HepG2 (cell line): ENCODE data around the gene NCMAP. TPM values are rescaled to one million over a fixed set of nuclear protein-coding genes. Genes with fewer than 3 reads are reported as not detected.

Experiments
- ATAC-seq: fragments of 200-7000 bp; cut with Tn5 transposase; 3 replicates; pipeline ENCODE4 v1.9.1; 2020; ENCODE audit warnings: mild to moderate bottlenecking, moderate library complexity
- BruUV-seq: library from RNA; stranded (reverse); fragments of 400-500 nt; replicated peaks from 2 replicates; lab custom pipeline; 2021; lab: Mats Ljungman, UMichigan
- CTCF ChIA-PET: fragments of 300-600 bp; formaldehyde crosslinking; extraction: SDS; loops from one replicate; lab custom pipeline; 2021; ENCODE audit warnings: low total read pairs, inconsistent platforms, low intra/inter-chr PET ratio; lab: Yijun Ruan, JAX
- POLR2A ChIA-PET: fragments of 350-600 bp; sonication (Branson Sonifier 250); formaldehyde crosslinking; loops from one replicate; lab custom pipeline; 2020; ENCODE audit warnings: antibody characterized with exemption, inconsistent platforms; lab: Yijun Ruan, JAX
- DNase-seq: peaks from one replicate; pipeline ENCODE4 v3.0.0-alpha.2; 2015; ENCODE audit warnings: low spot score
- FAIRE-seq: peaks from 3 replicates; lab custom pipeline; 2011; peaks lifted over from hg19 to GRCh38; lab: Jason Lieb, UNC
- H2AFZ ChIP-seq: one replicate; pipeline ENCODE4 v1.6.1; 2011; ENCODE audit warnings: low read length, inconsistent platforms
- H3K27ac ChIP-seq: fragments of 300-600 bp; 3 replicates; pipeline ENCODE4 v1.8.0; 2011; ENCODE audit warnings: mixed run types, mild to moderate bottlenecking, mixed read lengths, low read length, inconsistent platforms; ENCODE audit not compliant: insufficient read depth; ENCODE audit errors: extremely low read length
- H3K27me3 ChIP-seq, 2 experiments: fragments of 200-600 bp in 1 of 2; 2 replicates in 1 of 2; 3 replicates in 1 of 2; pipeline versions ENCODE4 v1.6.0 to v1.8.0; 2011; ENCODE audit warnings: low read length in 2 of 2, mild to moderate bottlenecking in 2 of 2, moderate library complexity in 2 of 2, inconsistent platforms in 1 of 2; ENCODE audit not compliant: insufficient read depth in 2 of 2, control insufficient read depth in 1 of 2
- H3K36me3 ChIP-seq, 2 experiments: fragments of 200-600 bp in 1 of 2; replicated peaks in 1 of 2; 2 replicates in 1 of 2; 3 replicates in 1 of 2; pipeline versions ENCODE4 v1.5.1 to v1.8.0; 2011; ENCODE audit warnings: low read length in 2 of 2, inconsistent platforms in 1 of 2; ENCODE audit not compliant: insufficient read depth in 2 of 2, control insufficient read depth in 1 of 2
- H3K4me1 ChIP-seq: 2 replicates; pipeline ENCODE4 v1.5.1; 2012; ENCODE audit warnings: low read length, inconsistent platforms; ENCODE audit not compliant: insufficient read depth
- H3K4me2 ChIP-seq: 2 replicates; pipeline ENCODE4 v1.6.0; 2011; ENCODE audit warnings: low read depth, low read length, inconsistent platforms
- H3K4me3 ChIP-seq, 3 experiments: fragments of 200-600 bp in 1 of 3; sonication (generic), shearing (Covaris generic) in 1 of 3; replicated peaks in 1 of 3; 2 replicates each; pipeline ENCODE4 v1.5.1; 2011 to 2016; ENCODE audit warnings: low read length in 3 of 3, inconsistent platforms in 2 of 3, low read depth in 2 of 3, mild to moderate bottlenecking in 2 of 3, control low read depth in 1 of 3, mixed read lengths in 1 of 3; ENCODE audit not compliant: insufficient read depth in 1 of 3
- H3K79me2 ChIP-seq: one replicate; pipeline ENCODE4 v1.6.1; 2011; ENCODE audit warnings: low read length, inconsistent platforms; ENCODE audit not compliant: insufficient read depth
- H3K9ac ChIP-seq: 2 replicates; pipeline ENCODE4 v1.6.0; 2011; ENCODE audit warnings: mild to moderate bottlenecking, low read depth, low read length, inconsistent platforms; ENCODE audit not compliant: insufficient read depth
- H3K9me3 ChIP-seq: 2 replicates; pipeline ENCODE4 v1.5.1; 2012; ENCODE audit warnings: mild to moderate bottlenecking, low read length
- H4K20me1 ChIP-seq: 2 replicates; pipeline ENCODE4 v1.6.0; 2011; ENCODE audit warnings: inconsistent platforms, mild to moderate bottlenecking, low read length, moderate library complexity; ENCODE audit not compliant: insufficient read depth
- HCFC1 ChIP-seq: fragments of 150-350 bp; IDR thresholded peaks from 2 replicates; pipeline ENCODE4 v1.6.1; 2014; ENCODE audit warnings: low read depth, low read length
- HOXA5 ChIP-seq: sonication (generic); formaldehyde crosslinking; IDR thresholded peaks from 2 replicates; pipeline ENCODE4 v1.4.0; 2020; ENCODE audit warnings: missing genetic modification reagents
- PRPF4 ChIP-seq: fragments of 200-400 bp; formaldehyde crosslinking; IDR thresholded peaks from 2 replicates; pipeline ENCODE4 v1.6.1; 2016; ENCODE audit warnings: low read length, low read depth; ENCODE audit not compliant: poor library complexity, severe bottlenecking
- ZNF3 ChIP-seq: IDR thresholded peaks from 2 replicates; pipeline ENCODE4 v1.7.0; 2017; ENCODE audit warnings: inconsistent platforms
- ZNF574 ChIP-seq: sonication (generic); formaldehyde crosslinking; IDR thresholded peaks from 2 replicates; pipeline ENCODE4 v1.4.0; 2020; ENCODE audit warnings: missing genetic modification reagents
- ZNF777 ChIP-seq: sonication (generic); formaldehyde crosslinking; IDR thresholded peaks from 2 replicates; pipeline ENCODE4 v1.4.0; 2020; ENCODE audit warnings: missing genetic modification reagents
- ZSCAN22 ChIP-seq: sonication (generic); formaldehyde crosslinking; IDR thresholded peaks from 2 replicates; pipeline ENCODE4 v1.4.0; 2020; ENCODE audit warnings: mild to moderate bottlenecking, missing genetic modification reagents
- WGBS: methylation state at CpG from one replicate; pipeline ENCODE4 v1.1.6; 2017; ENCODE audit warnings: low lambda C conversion rate; 5-methylcytosine and 5-hydroxymethylcytosine counted together
- in situ Hi-C: cut with HindIII; loops from 2 replicates; pipeline ENCODE4 v1.10.0; 2017; ENCODE audit warnings: low pct_unique_long_range_greater_than_20kb; ENCODE audit not compliant: extremely low pct_ligation_motif_present
- intact Hi-C: fragments of 100-400 bp; cut with micrococcal nuclease; formaldehyde crosslinking; loops from one replicate; pipeline ENCODE4 v1.10.0; 2022; ENCODE audit not compliant: unreplicated experiment
- polyA plus RNA-seq, 8 experiments: library from polyadenylated mRNA; depleted of rRNA in 3 of 8; stranded (reverse) in 7 of 8; unstranded in 1 of 8; fragments of >200 nt; fragmentation: Illumina TruSeq in 4 of 8; extraction: Trizol in 4 of 8; gene quantifications; 2 replicates each; pipeline versions ENCODE4 v1.2.1 to v1.2.3, GENCODE V29; 2011 to 2016; ENCODE audit warnings: low read depth in 4 of 8, missing spikeins in 1 of 8, mixed read lengths in 1 of 8; ENCODE audit not compliant: insufficient read depth in 1 of 8
- total RNA-seq, 5 experiments: library from RNA; depleted of rRNA; stranded (reverse); fragments of >200 nt; fragmentation: Illumina TruSeq; extraction: Trizol; gene quantifications; 2 replicates each; pipeline ENCODE4 v1.2.3, GENCODE V29; 2016; ENCODE audit warnings: low read depth in 1 of 5
- TF ChIP-seq, protein P1 (sequence below): IDR thresholded peaks from 2 replicates; pipeline ENCODE4 v1.6.1; 2016; ENCODE audit warnings: control low read depth
- TF ChIP-seq, protein P2 (sequence below): IDR thresholded peaks from 2 replicates; pipeline ENCODE4 v1.6.1; 2016; ENCODE audit warnings: low read depth, missing genetic modification reagents, missing compliant biosample characterization

NCMAP gene
- total and polyA plus RNA-seq, 2 of the 13 experiments (the other 11 are each of a cell fraction or from before 2014, with no cell fraction given) = 2.7 to 20.0 TPM

DNA sequence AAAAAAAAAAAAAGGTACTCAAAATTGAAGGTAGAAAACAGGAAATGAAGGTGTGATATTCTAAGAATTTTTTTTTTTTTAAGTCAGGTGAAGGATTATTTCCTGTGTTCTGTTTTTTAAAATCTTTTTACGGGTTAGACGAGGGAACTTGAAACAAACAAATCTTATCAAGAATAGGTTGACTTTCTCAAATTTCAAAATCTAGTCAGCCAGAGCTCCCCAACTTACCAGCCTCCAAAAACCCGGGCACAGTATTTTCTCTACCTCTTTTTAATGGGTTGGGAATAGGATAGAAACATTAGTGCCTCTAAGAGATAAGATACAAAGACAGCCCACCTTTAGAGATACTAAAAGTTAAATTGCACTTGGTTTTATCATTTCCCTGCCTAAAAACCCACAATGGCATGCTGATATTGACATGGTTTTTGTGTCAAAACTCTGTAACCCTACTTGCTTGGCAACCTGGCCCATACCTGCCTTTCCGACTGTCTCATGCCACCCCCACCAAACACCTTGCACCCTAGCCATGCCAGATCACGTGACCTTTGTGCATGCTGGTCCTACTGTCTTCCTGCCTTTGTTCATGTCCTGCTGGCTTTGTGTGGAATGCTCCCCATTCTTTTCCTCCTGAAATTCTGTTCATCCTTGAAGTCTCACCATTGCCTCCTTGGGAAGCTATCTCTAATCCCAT, 49.1 kb upstream of the NCMAP start:
- Histone ChIP-seq H3K9me3 (no peaks in the 10 kb centered on the region), H3K27me3 (no peaks in the 10 kb centered on the region; a peak in 1 of 5 replicates), H3K4me2 (no peak overlapping the region), H4K20me1 (no peaks in the 10 kb centered on the region), H3K79me2 (peaks cover 12% of the 10 kb centered on the region), H3K27ac (no peak overlapping the region), H3K9ac (no peak overlapping the region), H3K4me1 (peaks cover 39% of the 10 kb centered on the region), H3K4me3 (no peak overlapping the region), H2AFZ (no peak overlapping the region), H3K36me3 (no peaks in the 10 kb centered on the region)
- DNase-seq (no peak), FAIRE-seq (no peak), ATAC-seq (no peak)
- ChIA-PET POLR2A (no interaction called here), CTCF (no interaction called here)
- WGBS = 95% methylated on average over 5 of the region's 5 CpGs
- no peak for TF ChIP-seq ZNF574 (CRISPR knock-in tag)
- no peak for TF ChIP-seq HOXA5 (CRISPR knock-in tag)
- TF ChIP-seq, protein P1, sequence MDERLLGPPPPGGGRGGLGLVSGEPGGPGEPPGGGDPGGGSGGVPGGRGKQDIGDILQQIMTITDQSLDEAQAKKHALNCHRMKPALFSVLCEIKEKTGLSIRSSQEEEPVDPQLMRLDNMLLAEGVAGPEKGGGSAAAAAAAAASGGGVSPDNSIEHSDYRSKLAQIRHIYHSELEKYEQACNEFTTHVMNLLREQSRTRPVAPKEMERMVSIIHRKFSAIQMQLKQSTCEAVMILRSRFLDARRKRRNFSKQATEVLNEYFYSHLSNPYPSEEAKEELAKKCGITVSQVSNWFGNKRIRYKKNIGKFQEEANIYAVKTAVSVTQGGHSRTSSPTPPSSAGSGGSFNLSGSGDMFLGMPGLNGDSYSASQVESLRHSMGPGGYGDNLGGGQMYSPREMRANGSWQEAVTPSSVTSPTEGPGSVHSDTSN (CRISPR knock-in tag) = no peak
- TF ChIP-seq PRPF4 = no peak
- TF ChIP-seq, protein P2, sequence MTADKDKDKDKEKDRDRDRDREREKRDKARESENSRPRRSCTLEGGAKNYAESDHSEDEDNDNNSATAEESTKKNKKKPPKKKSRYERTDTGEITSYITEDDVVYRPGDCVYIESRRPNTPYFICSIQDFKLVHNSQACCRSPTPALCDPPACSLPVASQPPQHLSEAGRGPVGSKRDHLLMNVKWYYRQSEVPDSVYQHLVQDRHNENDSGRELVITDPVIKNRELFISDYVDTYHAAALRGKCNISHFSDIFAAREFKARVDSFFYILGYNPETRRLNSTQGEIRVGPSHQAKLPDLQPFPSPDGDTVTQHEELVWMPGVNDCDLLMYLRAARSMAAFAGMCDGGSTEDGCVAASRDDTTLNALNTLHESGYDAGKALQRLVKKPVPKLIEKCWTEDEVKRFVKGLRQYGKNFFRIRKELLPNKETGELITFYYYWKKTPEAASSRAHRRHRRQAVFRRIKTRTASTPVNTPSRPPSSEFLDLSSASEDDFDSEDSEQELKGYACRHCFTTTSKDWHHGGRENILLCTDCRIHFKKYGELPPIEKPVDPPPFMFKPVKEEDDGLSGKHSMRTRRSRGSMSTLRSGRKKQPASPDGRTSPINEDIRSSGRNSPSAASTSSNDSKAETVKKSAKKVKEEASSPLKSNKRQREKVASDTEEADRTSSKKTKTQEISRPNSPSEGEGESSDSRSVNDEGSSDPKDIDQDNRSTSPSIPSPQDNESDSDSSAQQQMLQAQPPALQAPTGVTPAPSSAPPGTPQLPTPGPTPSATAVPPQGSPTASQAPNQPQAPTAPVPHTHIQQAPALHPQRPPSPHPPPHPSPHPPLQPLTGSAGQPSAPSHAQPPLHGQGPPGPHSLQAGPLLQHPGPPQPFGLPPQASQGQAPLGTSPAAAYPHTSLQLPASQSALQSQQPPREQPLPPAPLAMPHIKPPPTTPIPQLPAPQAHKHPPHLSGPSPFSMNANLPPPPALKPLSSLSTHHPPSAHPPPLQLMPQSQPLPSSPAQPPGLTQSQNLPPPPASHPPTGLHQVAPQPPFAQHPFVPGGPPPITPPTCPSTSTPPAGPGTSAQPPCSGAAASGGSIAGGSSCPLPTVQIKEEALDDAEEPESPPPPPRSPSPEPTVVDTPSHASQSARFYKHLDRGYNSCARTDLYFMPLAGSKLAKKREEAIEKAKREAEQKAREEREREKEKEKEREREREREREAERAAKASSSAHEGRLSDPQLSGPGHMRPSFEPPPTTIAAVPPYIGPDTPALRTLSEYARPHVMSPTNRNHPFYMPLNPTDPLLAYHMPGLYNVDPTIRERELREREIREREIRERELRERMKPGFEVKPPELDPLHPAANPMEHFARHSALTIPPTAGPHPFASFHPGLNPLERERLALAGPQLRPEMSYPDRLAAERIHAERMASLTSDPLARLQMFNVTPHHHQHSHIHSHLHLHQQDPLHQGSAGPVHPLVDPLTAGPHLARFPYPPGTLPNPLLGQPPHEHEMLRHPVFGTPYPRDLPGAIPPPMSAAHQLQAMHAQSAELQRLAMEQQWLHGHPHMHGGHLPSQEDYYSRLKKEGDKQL (CRISPR knock-in tag) = no peak
- no peak for TF ChIP-seq ZSCAN22 (CRISPR knock-in tag)
- TF ChIP-seq ZNF3 = no peak
- no peak for TF ChIP-seq ZNF777
- TF ChIP-seq HCFC1 = no peak
- no TSS peak for BruUV-seq
- in situ Hi-C loops (no loop called here), intact Hi-C loops (loop anchor here (10.0 kb wide), 1 partner anchor 92 kb away; the partner anchor contains the start of genes NIPAL3 and STPG1)
